GM19239 (cell line): Measurements from ENCODE around the gene TREM2.

Source experiments
- DNase-seq: peaks from one replicate; pipeline ENCODE4 v3.0.0; 2011; ENCODE audit warnings: low spot score; ENCODE audit not compliant: insufficient read length
- FAIRE-seq: peaks from 2 replicates; lab custom pipeline; 2011; peaks lifted over from hg19 to GRCh38; lab: Jason Lieb, UNC

TREM2 gene

DNA sequence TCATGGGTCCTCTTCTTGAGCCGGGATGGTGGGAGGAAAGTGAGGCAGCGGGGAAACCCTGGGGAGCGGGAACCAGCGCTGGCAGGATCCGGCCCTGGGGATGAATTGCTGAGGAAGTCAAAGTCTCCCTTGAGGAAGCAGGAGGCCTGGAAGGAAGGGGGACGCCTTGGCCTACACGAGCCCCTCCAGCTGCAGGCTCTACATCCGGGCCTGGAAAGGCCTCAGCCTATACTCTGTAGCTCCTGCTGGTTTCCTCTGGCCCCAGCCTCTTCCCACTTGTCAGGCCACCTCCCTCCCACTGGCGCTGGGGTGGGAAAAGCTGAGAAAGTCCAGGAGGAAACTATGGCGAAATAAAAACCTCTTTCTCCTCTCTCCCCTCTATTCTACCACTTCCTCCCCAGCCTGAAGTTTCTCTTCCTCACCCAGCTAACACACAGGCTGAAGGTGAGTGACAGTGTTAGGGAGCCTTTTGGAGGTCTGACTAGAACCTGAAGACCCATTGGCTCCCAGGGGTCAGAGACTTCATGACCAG lies 23.2 kb upstream of the TREM2 start:
- FAIRE-seq (no peak), DNase-seq (no peak)

DNA sequence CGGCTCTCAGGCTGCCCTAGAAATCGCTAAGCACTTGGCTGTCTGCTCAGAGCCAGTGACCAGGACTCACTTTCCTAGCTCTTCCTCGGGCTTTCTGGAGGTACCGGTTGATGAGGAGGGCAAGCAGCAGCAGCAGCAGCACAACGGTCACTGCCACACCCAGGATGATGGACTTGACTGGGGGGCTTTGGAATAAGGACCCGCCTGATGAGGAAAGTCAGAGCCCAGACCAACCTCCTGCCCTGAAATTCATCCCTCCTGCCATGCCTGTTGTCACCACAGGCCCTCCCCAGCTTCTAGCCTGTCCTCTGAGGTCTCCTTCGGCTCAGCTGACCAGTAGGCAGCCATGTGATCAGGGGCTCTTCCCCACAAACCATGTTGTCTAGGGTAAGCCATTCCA lies 21.8 kb upstream of the TREM2 start:
- FAIRE-seq (no peak), DNase-seq (no peak)

DNA sequence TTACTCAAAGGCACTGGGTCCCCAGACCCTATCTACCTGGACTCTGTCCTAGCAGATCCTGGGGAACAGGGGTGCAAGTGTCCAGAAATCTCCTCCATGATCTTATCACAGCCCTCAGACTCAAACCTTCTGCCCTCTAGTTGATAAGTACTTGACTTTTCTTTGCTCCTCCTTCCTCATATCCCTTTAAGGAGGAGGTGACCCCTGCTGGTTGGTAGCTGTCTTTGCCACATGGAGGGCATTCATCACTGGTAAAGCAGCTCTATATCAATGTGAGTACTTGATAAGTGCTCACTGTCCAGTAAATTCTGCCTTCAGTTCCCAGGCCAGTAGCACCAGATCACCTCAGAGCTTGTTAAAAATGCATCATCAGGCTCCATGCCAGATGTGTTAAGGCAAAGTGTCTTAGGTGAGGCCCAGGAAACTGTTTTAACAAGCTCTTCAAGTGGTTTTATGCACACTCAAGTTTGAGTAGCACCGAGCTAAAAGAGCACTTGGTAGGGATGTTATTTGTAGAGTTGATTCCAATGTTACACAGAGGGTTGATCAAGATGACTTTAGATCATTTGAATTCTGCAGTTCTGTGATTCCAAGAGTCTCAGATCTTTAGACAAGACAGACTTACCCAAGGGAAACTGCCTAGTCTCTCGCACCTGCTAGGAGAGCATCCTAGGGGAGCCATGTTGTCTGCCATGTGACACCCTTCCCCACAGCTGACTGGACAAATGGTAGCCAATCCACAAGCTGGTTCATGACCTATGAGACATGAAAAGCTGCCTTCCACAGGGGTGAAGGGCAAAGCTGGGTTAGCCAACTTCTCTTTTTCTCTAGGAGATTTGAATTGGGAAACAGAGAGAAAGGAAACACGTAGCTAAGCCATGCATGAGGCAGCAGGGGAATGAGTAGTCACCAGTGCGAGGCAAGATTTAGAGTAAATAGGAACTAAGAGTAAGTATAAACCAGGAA lies 19.4 kb upstream of the TREM2 start:
- FAIRE-seq (peak; percentile 39), DNase-seq (peak; percentile 34)

- DNase-seq (no peak), FAIRE-seq (no peak)
Observed at GRCh38 chr6:41181566-41181965, 18.6 kb upstream of the TREM2 start.

- DNase-seq (no peak), FAIRE-seq (no peak)
Observed at GRCh38 chr6:41179163-41179562, 16.2 kb upstream of the TREM2 start.

DNA sequence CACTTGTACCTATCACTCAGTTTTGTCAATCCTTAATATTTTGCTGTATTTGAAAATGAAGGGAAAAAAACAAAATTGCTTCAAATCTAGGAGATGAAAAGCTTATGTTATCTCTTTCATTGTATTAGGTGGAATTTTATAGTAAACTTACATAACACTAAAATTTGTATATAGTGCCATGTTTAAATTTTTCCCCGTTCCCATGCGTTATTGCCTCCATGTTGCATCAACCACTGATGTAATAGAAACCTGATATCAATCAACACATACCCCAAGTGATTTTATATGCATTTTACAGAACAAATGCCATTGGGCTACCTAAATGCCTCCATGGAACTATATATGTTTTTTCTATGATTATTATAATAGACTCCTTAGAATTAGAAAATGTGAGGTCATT lies 14.8 kb upstream of the TREM2 start:
- no peak for DNase-seq
- FAIRE-seq, result no peak

DNA sequence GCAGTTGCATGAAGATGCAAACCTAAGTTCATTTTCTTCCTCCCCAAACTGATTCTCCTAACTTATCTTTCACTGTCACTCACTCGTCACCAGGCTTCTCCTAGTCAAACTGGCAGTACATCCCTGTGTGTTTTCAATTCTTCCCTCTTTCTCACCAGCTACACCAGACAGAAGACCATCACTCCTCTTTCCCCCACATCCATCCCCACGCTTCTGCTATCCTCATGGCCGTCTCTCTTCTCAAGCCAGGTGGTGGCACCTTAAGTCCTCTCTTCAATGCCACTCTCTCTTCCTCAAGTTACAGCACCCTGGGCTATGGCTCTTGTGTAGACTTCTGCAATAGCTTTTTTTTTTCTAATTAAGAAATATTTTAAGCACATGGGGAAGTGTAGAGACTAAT lies 14.4 kb upstream of the TREM2 start:
- FAIRE-seq (no peak), DNase-seq (no peak)

- DNase-seq, result no peak
- FAIRE-seq, result no peak
Observed at GRCh38 chr6:41176189-41176588, 13.3 kb upstream of the TREM2 start.

GRCh38 chr6:41175084-41175483 lies 12.2 kb upstream of the TREM2 start:
- DNase-seq, result no peak
- no peak for FAIRE-seq

GRCh38 chr6:41174610-41175009 lies 11.7 kb upstream of the TREM2 start:
- DNase-seq, result no peak
- FAIRE-seq, result no peak

DNA sequence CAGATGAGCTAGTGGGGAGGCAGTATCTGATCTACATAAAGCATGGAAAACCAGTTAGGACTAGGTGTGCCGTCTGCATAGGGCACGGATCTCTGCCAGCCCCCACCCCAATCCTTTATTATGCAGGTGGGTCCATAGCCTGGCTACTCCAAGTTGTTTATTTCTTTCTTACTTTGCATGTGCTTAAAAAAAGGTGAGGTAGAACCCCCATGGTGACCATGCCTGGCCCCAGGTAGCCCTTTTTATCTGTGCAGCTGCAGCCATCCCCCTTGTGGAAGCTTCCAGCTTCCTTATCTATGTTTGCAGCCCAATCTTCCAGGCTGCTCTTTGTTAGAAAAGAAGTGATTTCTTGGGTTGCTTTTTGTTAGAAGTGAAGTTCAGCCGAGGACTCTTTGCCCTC lies 9.0 kb upstream of the TREM2 start:
- FAIRE-seq, result no peak
- DNase-seq, result no peak

GRCh38 chr6:41170547-41171160 lies 7.7 kb upstream of the TREM2 start:
- DNase-seq (no peak), FAIRE-seq (no peak)

DNA sequence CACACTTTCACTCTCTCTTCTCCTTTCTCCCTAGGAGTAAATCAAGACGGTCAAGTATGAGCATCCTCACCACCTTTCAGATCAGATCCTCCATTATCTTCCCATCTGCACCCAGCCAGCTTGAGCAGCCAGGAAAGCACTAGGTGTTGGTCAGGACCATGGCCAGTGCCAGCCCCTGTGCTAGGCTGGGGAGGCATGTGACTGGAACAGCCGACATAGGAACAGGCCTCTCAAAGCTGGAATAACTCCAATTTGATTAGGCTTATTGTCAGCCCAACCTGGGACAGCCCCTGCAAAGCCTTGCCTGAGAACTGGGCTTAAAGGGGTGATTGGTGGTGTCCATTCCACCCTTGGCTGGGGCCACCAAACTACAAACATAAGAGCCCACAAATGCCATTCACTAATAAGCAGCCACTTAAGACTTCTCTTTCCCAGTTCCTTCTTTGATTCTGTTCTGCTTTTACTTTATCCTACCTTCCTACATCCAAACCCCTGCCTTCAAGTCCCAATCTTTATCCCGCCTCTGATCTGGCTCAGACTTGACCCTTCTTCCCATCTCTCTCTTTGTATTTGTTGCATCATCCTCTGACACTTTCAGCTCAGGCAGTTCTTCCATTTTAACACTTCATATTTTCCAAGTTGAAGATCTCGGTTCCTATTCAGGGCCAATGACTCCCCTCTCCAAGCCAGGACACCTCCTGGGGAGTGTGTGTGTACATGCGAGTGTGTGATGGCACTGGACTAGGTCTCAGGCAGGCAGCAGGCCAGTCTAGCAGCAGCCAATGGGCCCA lies 4.5 kb upstream of the TREM2 start:
- no peak for DNase-seq
- FAIRE-seq, result no peak

DNA sequence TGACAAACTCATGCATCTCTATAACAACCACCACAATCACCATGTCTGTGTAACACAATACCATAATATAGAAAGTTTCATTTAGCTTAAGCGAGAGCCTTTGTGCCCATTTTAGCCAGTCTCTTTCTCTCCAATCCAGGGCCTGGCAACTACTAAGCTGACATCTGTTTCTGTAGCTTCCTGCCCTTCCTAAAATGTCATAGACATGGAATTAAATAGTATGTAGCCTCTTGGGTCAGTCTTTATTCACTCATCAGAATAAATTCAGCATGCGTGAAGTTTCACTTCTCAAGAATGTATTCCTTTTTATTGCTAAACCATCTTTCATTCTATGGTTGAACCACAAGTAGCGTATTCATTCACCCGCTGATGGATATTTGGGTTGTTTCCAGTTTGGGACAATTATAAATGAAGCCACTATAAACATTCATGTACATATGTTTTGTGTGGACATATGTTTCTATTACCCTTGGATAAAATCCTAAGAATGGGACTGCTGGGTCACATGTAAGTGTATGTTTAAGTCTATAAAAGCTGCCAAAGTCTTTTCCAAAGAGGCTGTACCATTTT lies 1.7 kb upstream of the TREM2 start:
- DNase-seq (no peak), FAIRE-seq (no peak)

DNA sequence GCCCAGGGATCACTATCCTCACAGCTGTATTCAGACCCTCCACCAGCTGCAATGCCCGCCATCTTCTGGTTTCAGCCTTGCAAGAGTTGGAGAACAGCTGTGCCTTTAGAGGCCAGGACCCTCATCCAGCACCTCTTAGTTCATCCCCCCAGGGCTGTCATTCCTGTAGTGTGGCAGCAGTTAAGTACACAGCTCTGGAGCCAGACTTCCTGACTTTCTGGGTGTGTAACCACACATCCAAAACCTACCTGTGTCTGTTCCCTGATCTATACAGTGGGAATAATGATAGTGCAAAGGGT lies 452 bp upstream of the TREM2 start:
- no peak for DNase-seq
- no peak for FAIRE-seq

DNA sequence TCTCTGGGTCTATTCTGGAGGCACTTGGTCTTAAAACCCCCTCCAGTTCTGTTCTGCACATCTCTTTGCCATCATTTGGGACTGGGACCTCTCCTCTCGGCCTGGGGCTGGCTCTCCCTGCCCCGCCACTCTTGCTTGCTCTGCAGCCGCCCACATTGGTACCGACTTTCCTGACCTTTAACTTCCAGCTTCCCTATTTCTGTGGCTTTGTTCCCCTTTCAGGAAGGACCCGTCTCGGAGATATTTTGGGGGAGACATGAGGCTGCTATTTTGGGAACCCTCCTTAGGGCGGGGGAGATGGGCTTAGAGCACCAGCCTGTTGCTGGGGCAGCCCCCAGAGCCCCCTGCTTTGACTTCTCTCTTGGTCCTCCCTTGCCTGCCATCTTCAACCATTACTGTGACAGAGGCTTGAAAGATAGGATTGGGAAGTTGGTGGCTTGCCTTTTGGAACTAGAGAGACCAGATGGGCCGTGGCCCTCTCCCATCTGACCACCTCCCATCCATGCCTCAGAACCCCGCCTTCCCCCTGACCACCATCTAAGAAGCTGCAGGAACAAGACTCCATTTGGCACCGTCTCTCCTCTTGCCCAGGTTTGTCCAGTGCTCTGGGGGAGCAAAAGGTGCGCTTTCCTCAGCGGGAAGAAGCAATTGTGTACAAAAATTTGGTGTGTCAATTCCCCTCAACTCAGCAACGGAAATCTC lies 914 bp downstream of the TREM2 start:
- no peak for DNase-seq
- no peak for FAIRE-seq

DNA sequence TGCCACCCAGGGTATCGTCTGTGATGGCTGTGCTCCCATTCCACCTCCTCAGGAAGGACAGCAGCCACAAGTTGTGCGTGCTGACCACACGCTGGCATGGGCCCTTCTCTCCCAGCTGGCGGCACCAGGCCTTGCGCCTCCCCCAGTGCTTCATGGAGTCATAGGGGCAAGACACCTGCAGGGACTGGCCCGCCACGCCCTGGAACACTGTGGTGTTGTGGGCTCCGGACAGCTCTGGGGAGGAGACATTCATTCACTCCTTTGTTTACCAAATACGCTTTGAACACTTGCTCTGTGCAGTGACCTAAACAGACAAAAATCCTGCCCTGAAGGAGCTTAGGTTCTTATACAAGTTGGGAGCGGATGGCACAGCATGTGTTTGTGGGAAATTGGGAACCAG lies 1.5 kb downstream of the TREM2 start:
- FAIRE-seq (no peak), DNase-seq (no peak)

- FAIRE-seq (no peak), DNase-seq (no peak)
Observed at GRCh38 chr6:41160933-41161332, 2.0 kb downstream of the TREM2 start.

DNA sequence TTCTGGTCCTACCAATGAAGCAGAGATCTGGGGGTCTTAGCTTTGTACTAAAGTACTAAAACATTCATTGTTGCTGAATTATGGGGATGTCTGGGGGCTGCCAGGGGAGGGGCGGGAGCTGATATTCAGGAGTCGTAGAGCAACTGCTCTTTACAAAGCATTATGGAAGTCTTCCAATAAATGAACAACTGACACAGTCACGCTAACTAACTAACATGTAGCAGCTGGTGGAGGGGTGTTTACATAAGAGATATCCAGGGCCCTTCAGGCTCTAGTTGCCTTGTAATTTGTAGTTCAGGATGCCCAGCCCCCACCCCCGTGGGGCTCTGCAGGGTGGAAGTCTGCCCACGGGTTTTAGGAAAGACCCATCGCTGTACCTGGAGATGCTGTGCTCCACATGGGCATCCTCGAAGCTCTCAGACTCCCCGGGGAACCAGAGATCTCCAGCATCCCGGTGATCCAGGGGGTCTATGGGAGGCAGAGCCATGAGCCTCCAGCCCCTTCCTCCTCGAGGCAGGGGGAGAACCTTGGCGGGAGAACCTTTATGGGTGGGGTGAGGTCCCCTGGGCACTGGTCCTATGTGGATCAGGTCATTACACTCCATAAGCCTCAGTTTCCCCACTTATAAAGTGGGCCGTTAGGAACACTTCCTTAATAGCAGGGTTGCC lies 3.4 kb downstream of the TREM2 start:
- FAIRE-seq, result no peak
- DNase-seq, result no peak
